ENCODE measurements around the gene SLMAP.

- TF ChIP-seq CTCF (IDR thresholded peaks at IDR 0.05) (no peak), POLR2A (IDR thresholded peaks at IDR 0.05) (no peak)
These were observed 171.8 kb downstream of the SLMAP start for GRCh38 chr3:57927916-57928315.

Measured in uterus (tissue), 2 donors.